VCaP (cell line): ENCODE data around the gene DGCR8.
A peak's percentile ranks its signal among the peaks of the same experiment; 100 is the strongest.

Experiments
- H3K27ac ChIP-seq: fragments of 450-650 bp; 2 replicates; pipeline ENCODE4 v1.5.1; 2017
- CTCF ChIP-seq: fragments of 450-650 bp; conservative IDR thresholded peaks from 2 replicates; pipeline ENCODE4 v1.5.1; 2017; ENCODE audit warnings: mild to moderate bottlenecking, moderate library complexity

Gene DGCR8

GRCh38 chr22:20036535-20037392, 43.3 kb upstream of the DGCR8 start:
- H3K27ac ChIP-seq: no peak overlapping the region
- no peak for TF ChIP-seq CTCF

GRCh38 chr22:20037419-20037818, 42.6 kb upstream of the DGCR8 start:
- H3K27ac ChIP-seq: no peak overlapping the region

GRCh38 chr22:20038574-20038973, 41.5 kb upstream of the DGCR8 start:
- H3K27ac ChIP-seq: peak overlapping the region; percentile 89

More at GRCh38 chr22:20037419-20037818, 42.6 kb upstream of the DGCR8 start:
- no peak for TF ChIP-seq CTCF

GRCh38 chr22:20039683-20040325, 40.2 kb upstream of the DGCR8 start:
- TF ChIP-seq CTCF: no peak
- peak overlapping the region; percentile 89 for H3K27ac ChIP-seq

More at GRCh38 chr22:20038574-20038973, 41.5 kb upstream of the DGCR8 start:
- TF ChIP-seq CTCF: 0 out of 2 replicates have a peak, but pooled peaks have one; percentile 18

GRCh38 chr22:20040327-20041200, 39.5 kb upstream of the DGCR8 start:
- H3K27ac ChIP-seq: peak overlapping the region; percentile 89
- TF ChIP-seq CTCF: no peak

- TF ChIP-seq CTCF: no peak
- no peak overlapping the region for H3K27ac ChIP-seq
These were observed 36.7 kb upstream of the DGCR8 start for GRCh38 chr22:20043057-20043996.
